WERI-Rb-1 (cell line): Measurements from ENCODE around the gene PSMB7.

Experiments
- DNase-seq: peaks from one replicate; pipeline ENCODE4 v3.0.0-alpha.2; 2020
- H3K27ac ChIP-seq: fragments of 250-450 bp; sonication (Bioruptor Pico); 2 replicates; pipeline ENCODE4 v1.5.1; 2020; ENCODE audit warnings: mild to moderate bottlenecking, moderate library complexity
- H3K27me3 ChIP-seq: fragments of 250-450 bp; sonication (Bioruptor Pico); 2 replicates; pipeline ENCODE4 v1.5.1; 2021; ENCODE audit warnings: mild to moderate bottlenecking, low read depth, moderate library complexity; ENCODE audit not compliant: insufficient read depth, severe bottlenecking
- H3K36me3 ChIP-seq: fragments of 250-450 bp; sonication (Bioruptor Pico); 2 replicates; pipeline ENCODE4 v1.5.1; 2020; ENCODE audit warnings: mild to moderate bottlenecking, moderate library complexity
- H3K4me3 ChIP-seq: 2 replicates; pipeline ENCODE4 v1.5.1; 2011; ENCODE audit warnings: low read depth, mild to moderate bottlenecking, control low read depth, low read length
- H3K9me3 ChIP-seq: fragments of 250-450 bp; sonication (Bioruptor Pico); 2 replicates; pipeline ENCODE4 v1.5.1; 2021; ENCODE audit warnings: mild to moderate bottlenecking, moderate library complexity; ENCODE audit not compliant: severe bottlenecking
- CTCF ChIP-seq: IDR thresholded peaks from 2 replicates; pipeline ENCODE4 v1.5.1; 2011; ENCODE audit warnings: low read depth, mild to moderate bottlenecking, control low read depth, inconsistent platforms, low read length

PSMB7 gene

GRCh38 chr9:124441291-124441690, 26.0 kb upstream of the PSMB7 start:
- no peak for TF ChIP-seq CTCF
- DNase-seq, result no peak

GRCh38 chr9:124440786-124441185, 25.5 kb upstream of the PSMB7 start:
- no peak for TF ChIP-seq CTCF
- DNase-seq, result no peak
- no peak overlapping the region for H3K4me3 ChIP-seq
- H3K27me3 ChIP-seq, result no peaks in the 10 kb centered on the region
- peaks cover 4% of the 10 kb centered on the region for H3K9me3 ChIP-seq
- no peaks in the 10 kb centered on the region for H3K36me3 ChIP-seq
- H3K27ac ChIP-seq, result no peak overlapping the region

More at GRCh38 chr9:124441291-124441690, 26.0 kb upstream of the PSMB7 start:
- Histone ChIP-seq H3K27ac (no peak overlapping the region), H3K4me3 (no peak overlapping the region), H3K27me3 (no peaks in the 10 kb centered on the region), H3K9me3 (peaks cover 4% of the 10 kb centered on the region), H3K36me3 (no peaks in the 10 kb centered on the region)

GRCh38 chr9:124439686-124440243, 24.5 kb upstream of the PSMB7 start:
- H3K9me3 ChIP-seq, result peaks cover 4% of the 10 kb centered on the region

GRCh38 chr9:124439086-124439485, 23.8 kb upstream of the PSMB7 start:
- Histone ChIP-seq H3K27me3 (no peaks in the 10 kb centered on the region), H3K9me3 (peaks cover 4% of the 10 kb centered on the region), H3K4me3 (no peak overlapping the region), H3K27ac (no peak overlapping the region), H3K36me3 (no peaks in the 10 kb centered on the region)
- no peak for TF ChIP-seq CTCF
- no peak for DNase-seq

More at GRCh38 chr9:124439686-124440243, 24.5 kb upstream of the PSMB7 start:
- Histone ChIP-seq H3K36me3 (no peaks in the 10 kb centered on the region), H3K4me3 (no peak overlapping the region), H3K27me3 (no peaks in the 10 kb centered on the region), H3K27ac (no peak overlapping the region)
- TF ChIP-seq CTCF, result no peak
- no peak for DNase-seq

GRCh38 chr9:124438091-124438490, 22.8 kb upstream of the PSMB7 start:
- Histone ChIP-seq H3K36me3 (no peaks in the 10 kb centered on the region), H3K9me3 (peaks cover 4% of the 10 kb centered on the region), H3K27ac (no peak overlapping the region), H3K4me3 (no peak overlapping the region), H3K27me3 (no peaks in the 10 kb centered on the region)
- DNase-seq, result no peak
- TF ChIP-seq CTCF, result no peak

GRCh38 chr9:124437086-124437485, 21.8 kb upstream of the PSMB7 start:
- Histone ChIP-seq H3K4me3 (no peak overlapping the region), H3K36me3 (no peaks in the 10 kb centered on the region), H3K27ac (no peak overlapping the region), H3K27me3 (no peaks in the 10 kb centered on the region), H3K9me3 (peaks cover 4% of the 10 kb centered on the region)
- DNase-seq, result no peak
- no peak for TF ChIP-seq CTCF
